Colonic mucosa (tissue), 4 donors: ENCODE results near the gene BCKDHB. TPM values are rescaled to one million over a fixed set of nuclear protein-coding genes. Genes with fewer than 3 reads are reported as not detected.

Experiments
- DNase-seq: peaks from one replicate; pipeline ENCODE4 v3.0.0-alpha.2; 2020
- H3K27ac ChIP-seq: fragments of 200-600 bp; one replicate; pipeline ENCODE4 v1.8.0; 2021
- H3K27me3 ChIP-seq: fragments of 200-600 bp; one replicate; pipeline ENCODE4 v1.8.0; 2021
- H3K36me3 ChIP-seq: fragments of 200-600 bp; one replicate; pipeline ENCODE4 v1.8.0; 2021
- H3K4me1 ChIP-seq: fragments of 200-600 bp; one replicate; pipeline ENCODE4 v1.8.0; 2021; ENCODE audit warnings: mild to moderate bottlenecking
- H3K4me3 ChIP-seq: fragments of 200-600 bp; one replicate; pipeline ENCODE4 v1.8.0; 2021
- H3K9ac ChIP-seq, 2 donors: one replicate each; pipeline ENCODE4 v1.7.0; 2013; ENCODE audit warnings: control low read depth in 2 of 2, low read depth in 2 of 2, low read length in 2 of 2
- H3K9me3 ChIP-seq: fragments of 200-600 bp; one replicate; pipeline ENCODE4 v1.8.0; 2021
- intact Hi-C: fragments of 100-400 bp; cut with DNase I; formaldehyde crosslinking; loops from one replicate; pipeline ENCODE4 v1.14.1; 2022
- total RNA-seq, 2 donors: library from RNA; stranded (reverse); fragmentation: NEBNext Ultra II Directional in 1 of 2; extraction: Animal tissue kit (Norgen Biotek cat#: 25700) in 1 of 2; gene quantifications; one replicate each; pipeline ENCODE4 v1.2.1, GENCODE V29; 2021
- TF ChIP-seq, protein P1 (sequence below): fragments of 200-600 bp; IDR thresholded peaks from one replicate; pipeline ENCODE4 v1.8.0; 2022; ENCODE audit warnings: antibody characterized with exemption, mild to moderate bottlenecking
- donor health status: healthy.
- donor health status: DM: no; HTN: no; CAD: no.
- donor health status: DM: no; HTN: no; CAD: no.

Gene BCKDHB
- total RNA-seq, 2 donors from 2014 or later = 27.4 to 47.1 TPM

DNA sequence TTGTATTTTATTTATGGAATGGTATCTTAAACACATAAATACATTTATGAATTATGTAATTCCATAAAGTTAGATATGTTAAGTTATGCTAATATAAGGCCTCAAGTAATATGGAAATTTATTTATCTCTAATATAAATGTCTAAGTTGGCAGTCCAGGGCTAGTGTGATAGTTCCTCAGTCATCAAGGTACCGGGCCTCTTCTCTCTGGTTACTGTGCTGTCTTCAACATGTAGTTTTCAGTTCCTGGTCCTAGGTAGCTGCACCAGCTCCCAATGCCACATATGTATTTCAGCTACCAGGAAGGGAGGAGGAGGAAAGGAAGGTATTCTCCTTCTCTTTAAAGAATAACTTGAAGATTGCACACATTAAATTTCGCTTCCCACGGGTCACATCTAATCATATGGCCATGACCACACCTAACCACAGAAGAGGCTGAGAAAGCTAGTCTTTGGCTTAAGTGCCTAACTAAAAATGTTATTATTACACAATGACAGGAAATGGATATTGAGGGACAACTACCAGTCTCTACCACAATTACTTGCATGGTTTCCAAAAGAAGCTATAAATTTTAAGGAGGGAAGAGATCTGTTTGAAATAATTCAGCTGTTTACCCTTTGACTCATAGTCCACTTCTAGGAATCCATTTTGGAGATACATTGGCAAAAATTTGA lies 68.6 kb downstream of the BCKDHB start:
- no peaks in the 10 kb centered on the region for H3K27me3 ChIP-seq
- intact Hi-C loops = no loop called here
- TF ChIP-seq, protein P1, sequence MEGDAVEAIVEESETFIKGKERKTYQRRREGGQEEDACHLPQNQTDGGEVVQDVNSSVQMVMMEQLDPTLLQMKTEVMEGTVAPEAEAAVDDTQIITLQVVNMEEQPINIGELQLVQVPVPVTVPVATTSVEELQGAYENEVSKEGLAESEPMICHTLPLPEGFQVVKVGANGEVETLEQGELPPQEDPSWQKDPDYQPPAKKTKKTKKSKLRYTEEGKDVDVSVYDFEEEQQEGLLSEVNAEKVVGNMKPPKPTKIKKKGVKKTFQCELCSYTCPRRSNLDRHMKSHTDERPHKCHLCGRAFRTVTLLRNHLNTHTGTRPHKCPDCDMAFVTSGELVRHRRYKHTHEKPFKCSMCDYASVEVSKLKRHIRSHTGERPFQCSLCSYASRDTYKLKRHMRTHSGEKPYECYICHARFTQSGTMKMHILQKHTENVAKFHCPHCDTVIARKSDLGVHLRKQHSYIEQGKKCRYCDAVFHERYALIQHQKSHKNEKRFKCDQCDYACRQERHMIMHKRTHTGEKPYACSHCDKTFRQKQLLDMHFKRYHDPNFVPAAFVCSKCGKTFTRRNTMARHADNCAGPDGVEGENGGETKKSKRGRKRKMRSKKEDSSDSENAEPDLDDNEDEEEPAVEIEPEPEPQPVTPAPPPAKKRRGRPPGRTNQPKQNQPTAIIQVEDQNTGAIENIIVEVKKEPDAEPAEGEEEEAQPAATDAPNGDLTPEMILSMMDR = no peak

DNA sequence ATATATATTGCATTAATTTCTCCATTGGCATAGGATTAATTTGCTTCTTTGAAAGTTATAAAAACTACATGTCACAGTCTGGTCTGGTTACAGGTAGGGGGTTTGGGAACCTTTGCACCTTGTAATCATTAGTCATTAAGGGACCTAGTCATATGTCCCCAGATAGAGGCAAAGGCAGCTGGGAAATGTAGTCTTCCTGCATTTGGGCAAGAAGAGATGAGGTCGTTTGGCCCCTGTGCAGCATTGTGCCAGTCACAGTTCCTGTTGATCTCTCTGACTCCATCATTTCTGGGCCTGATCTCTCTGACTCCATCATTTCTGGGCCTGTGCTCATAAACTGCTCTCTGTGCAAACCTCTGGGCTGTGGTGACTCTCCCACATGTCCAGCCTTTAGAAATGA lies 73.2 kb downstream of the BCKDHB start:
- DNase-seq = no peak
- Histone ChIP-seq H3K27me3 (no peaks in the 10 kb centered on the region), H3K4me1 (no peaks in the 10 kb centered on the region), H3K36me3 (no peaks in the 10 kb centered on the region), H3K27ac (no peak overlapping the region), H3K9me3 (no peaks in the 10 kb centered on the region), H3K9ac (no peak overlapping the region), H3K4me3 (no peak overlapping the region)
- TF ChIP-seq, protein P1 = no peak
- intact Hi-C loops = no loop called here

More for the DNA sequence above, 68.6 kb downstream of the BCKDHB start:
- no peak overlapping the region for H3K9ac ChIP-seq
- no peak for DNase-seq
- H3K4me1 ChIP-seq = no peaks in the 10 kb centered on the region
- no peak overlapping the region for H3K4me3 ChIP-seq
- H3K9me3 ChIP-seq = no peaks in the 10 kb centered on the region
- H3K27ac ChIP-seq = no peak overlapping the region
- H3K36me3 ChIP-seq = no peaks in the 10 kb centered on the region

DNA sequence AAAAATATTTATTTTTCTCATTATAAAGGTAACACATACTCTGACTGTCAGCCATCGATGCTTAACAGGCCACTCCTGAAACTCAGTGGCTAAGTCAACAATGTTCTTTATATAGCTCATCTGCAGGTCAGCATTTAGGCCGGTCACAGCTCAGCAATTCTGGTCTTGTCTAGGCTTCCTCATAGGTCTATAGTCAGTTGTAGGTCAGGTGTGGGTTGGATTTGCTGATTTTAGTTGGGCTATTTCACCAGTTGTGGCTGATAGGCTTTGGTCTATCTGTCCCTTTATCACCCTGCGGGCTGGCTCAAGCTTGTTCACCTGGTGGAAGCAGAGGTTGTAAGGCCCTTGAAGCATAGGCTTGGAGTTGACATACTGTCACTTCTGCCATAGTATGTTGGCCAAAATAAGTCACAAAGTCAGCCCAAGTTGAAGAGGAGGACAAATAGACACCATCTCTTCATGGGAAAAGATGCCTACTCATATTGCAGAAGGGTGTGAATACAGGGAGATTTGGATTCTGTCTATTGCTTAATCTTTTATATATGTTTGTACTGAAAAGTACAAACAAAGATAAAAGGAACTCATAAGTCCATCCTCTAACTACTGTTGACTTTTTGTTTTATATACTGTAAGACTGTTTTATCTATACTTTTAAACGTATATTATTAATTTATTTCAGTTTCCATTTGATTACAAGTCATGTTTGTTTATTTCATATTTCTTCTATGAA lies 75.0 kb downstream of the BCKDHB start:
- TF ChIP-seq, protein P1 = no peak
- Histone ChIP-seq H3K36me3 (no peaks in the 10 kb centered on the region), H3K4me1 (no peaks in the 10 kb centered on the region), H3K9ac (no peak overlapping the region), H3K9me3 (no peaks in the 10 kb centered on the region), H3K27ac (no peak overlapping the region), H3K4me3 (no peak overlapping the region), H3K27me3 (no peaks in the 10 kb centered on the region)
- intact Hi-C loops = no loop called here
- DNase-seq = no peak

DNA sequence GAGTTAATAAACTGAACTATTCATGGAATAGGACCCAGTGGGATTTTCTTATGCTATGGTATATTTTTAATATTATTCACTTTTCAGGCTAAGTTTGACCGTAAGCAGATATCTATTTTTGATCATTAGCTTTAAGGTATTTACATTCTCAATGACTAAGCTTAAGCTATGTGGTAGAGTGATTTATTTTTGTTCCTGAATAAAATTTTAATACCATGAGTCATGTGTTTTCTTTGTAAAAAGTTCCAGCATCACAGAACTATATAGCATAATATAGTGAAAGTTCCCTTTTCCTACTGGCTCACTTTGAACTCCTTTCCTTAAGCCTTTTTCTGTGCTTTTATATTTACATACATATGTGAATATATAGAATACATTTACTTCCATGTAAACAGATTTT lies 75.8 kb downstream of the BCKDHB start:
- TF ChIP-seq, protein P1 = no peak
- no peaks in the 10 kb centered on the region for H3K4me1 ChIP-seq
- H3K36me3 ChIP-seq = no peaks in the 10 kb centered on the region
- intact Hi-C loops = no loop called here
- H3K4me3 ChIP-seq = no peak overlapping the region
- H3K27me3 ChIP-seq = no peaks in the 10 kb centered on the region
- H3K9ac ChIP-seq = no peak overlapping the region
- no peak overlapping the region for H3K27ac ChIP-seq
- H3K9me3 ChIP-seq = no peaks in the 10 kb centered on the region
- no peak for DNase-seq

DNA sequence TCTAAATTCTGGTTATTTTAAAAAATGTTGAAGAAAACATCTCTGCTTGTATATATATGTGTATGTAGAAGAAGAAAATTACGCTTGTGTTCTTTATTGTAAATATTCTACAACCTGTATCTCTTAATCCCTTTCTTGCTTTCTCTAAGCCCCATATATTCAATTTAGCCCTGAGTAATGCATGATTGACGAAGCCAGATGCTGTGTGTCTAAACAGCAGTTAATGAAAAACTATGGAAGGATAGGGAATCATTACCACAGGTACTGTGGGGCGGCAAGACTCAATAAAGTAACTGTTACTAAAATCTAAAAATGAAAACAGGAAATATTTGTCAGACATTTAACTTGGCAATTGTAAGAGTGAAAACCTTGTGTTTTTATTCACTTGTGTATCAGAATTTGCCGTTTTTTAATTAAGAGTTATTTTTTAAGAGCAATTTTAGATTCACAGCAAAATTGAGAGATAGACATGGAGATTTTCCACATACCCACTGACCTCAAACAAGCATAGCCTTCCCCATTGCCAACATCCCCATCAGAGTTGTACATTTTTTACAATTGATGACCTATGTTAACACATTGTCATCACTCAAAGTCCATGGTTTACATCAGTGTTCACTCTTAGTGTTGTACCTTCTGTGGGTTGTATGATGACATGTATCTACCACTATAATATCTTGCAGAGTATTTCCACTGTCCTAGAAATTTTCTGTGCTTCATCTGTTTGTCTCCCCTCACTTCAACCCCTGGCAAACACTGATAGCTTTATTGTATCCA lies 76.7 kb downstream of the BCKDHB start:
- intact Hi-C loops = no loop called here
- Histone ChIP-seq H3K4me1 (no peaks in the 10 kb centered on the region), H3K9ac (no peak overlapping the region), H3K27ac (no peak overlapping the region), H3K4me3 (no peak overlapping the region), H3K9me3 (no peaks in the 10 kb centered on the region), H3K36me3 (no peaks in the 10 kb centered on the region), H3K27me3 (no peaks in the 10 kb centered on the region)
- TF ChIP-seq, protein P1 = no peak
- DNase-seq = no peak
